ENCODE data around the gene NACC2. TPM values are rescaled to one million over a fixed set of nuclear protein-coding genes. Genes with fewer than 3 reads are reported as not detected.

The NACC2 gene
- total and polyA plus RNA-seq, 2 experiments from 2014 or later: 3.8 to 20.8 TPM

DNA sequence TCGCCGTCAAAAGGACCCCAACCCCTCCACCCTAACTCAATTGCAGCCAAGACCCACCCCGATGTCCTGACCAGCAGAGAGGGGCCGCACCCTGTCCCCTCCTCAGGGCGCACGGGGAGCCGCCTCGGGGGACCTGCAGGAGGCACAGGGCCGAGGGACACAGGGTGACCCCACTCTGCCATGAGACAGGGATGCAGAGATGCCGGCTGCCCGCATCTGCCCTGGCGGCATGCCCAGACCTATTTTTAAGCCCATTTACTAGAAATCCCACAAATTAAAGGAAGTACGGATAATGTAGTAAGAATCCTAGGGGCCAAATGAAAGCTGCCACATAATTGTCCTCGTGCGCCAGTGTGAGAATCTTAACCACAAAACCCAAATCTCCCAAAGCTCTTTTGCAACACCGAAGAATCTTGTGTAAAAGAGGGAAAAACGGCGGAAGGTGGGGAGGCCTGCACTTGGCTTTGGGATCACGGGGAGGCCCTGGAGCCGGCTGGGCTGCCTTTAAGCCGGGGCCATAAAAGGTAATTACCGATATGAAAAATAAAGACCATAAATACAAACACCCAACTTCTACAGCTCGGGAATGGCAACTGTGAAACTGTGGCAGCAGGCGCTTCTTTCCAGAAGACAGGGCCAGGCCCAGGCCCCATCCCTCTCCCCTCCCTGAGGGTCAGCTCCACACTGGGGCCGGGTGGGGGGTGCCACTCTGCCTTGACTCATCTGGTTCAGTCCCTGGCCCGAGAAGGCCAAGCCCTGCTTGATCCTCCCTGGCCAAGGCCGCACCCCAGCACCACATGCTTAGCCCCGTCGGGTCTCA lies 35.0 kb downstream of the NACC2 start (continued):
- no peak for TF ChIP-seq ZNF114 (CRISPR knock-in tag; IDR thresholded peaks at IDR 0.05)
- TF ChIP-seq CREB1 (CRISPR knock-in tag; IDR thresholded peaks at IDR 0.05; ENCODE audit: low read depth): no peak
- TF ChIP-seq STAT1 (IDR thresholded peaks at IDR 0.05; ENCODE audit: unreplicated experiment): no peak
- no peak for TF ChIP-seq JUNB (IDR thresholded peaks at IDR 0.05; ENCODE audit: unreplicated experiment)
- TF ChIP-seq, protein P1, sequence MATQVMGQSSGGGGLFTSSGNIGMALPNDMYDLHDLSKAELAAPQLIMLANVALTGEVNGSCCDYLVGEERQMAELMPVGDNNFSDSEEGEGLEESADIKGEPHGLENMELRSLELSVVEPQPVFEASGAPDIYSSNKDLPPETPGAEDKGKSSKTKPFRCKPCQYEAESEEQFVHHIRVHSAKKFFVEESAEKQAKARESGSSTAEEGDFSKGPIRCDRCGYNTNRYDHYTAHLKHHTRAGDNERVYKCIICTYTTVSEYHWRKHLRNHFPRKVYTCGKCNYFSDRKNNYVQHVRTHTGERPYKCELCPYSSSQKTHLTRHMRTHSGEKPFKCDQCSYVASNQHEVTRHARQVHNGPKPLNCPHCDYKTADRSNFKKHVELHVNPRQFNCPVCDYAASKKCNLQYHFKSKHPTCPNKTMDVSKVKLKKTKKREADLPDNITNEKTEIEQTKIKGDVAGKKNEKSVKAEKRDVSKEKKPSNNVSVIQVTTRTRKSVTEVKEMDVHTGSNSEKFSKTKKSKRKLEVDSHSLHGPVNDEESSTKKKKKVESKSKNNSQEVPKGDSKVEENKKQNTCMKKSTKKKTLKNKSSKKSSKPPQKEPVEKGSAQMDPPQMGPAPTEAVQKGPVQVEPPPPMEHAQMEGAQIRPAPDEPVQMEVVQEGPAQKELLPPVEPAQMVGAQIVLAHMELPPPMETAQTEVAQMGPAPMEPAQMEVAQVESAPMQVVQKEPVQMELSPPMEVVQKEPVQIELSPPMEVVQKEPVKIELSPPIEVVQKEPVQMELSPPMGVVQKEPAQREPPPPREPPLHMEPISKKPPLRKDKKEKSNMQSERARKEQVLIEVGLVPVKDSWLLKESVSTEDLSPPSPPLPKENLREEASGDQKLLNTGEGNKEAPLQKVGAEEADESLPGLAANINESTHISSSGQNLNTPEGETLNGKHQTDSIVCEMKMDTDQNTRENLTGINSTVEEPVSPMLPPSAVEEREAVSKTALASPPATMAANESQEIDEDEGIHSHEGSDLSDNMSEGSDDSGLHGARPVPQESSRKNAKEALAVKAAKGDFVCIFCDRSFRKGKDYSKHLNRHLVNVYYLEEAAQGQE (IDR thresholded peaks at IDR 0.05; ENCODE audit: unreplicated experiment): no peak
- no peak for TF ChIP-seq ZNF331 (CRISPR knock-in tag; IDR thresholded peaks at IDR 0.05; ENCODE audit: low read depth)
- no peak for TF ChIP-seq NANOG (IDR thresholded peaks at IDR 0.05; ENCODE audit: borderline replicate concordance)
- no peak for TF ChIP-seq EZH2 (IDR thresholded peaks at IDR 0.05; ENCODE audit: low read depth, unreplicated experiment)

DNA sequence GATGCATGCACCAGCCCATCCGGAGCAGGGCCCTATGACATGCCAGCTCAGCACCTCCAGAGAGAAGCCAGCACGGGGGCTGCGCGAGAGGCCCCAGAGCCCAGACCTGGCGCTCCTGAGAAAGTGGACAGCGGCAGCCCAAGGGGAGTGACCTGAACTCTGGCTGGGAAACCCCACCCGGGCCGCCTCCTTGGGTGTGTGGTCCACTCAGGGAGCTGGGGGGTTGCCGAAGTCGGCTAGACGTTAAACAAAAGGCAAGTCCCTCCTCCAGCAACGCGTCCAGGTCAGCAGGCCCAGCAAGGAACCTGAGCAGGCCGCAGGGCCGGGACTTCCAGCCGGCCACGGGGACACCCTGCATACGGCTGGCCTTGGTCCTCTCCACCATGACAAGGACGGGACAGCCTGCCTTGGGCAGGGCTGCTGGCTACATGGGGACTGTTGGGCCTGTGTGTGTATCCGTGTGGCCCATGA lies 35.7 kb downstream of the NACC2 start:
- H3K27ac Mint-ChIP-seq: no peak overlapping the region
- peaks cover 30% of the 10 kb centered on the region for H3K4me1 Mint-ChIP-seq
- Histone ChIP-seq H3K4me1 (ENCODE audit: insufficient read depth) (peaks cover 28% of the 10 kb centered on the region), H2AFZ (no peak overlapping the region), H3K9me2 (ENCODE audit: insufficient read depth) (no peaks in the 10 kb centered on the region), H3K4me2 (no peak overlapping the region), H3K36me3 (ENCODE audit: insufficient read depth) (no peaks in the 10 kb centered on the region), H4K20me1 (replicated peaks; ENCODE audit: insufficient read depth) (no peaks in the 10 kb centered on the region), H3K27ac (ENCODE audit: low read depth) (no peak overlapping the region), H3K79me2 (replicated peaks; ENCODE audit: insufficient read depth) (no peaks in the 10 kb centered on the region), H3F3A (replicated peaks; ENCODE audit: low read depth) (0 out of 2 replicates have a peak, but pooled peaks cover 6% of the 10 kb centered on the region), H3K27me3 (ENCODE audit: insufficient read depth) (no peaks in the 10 kb centered on the region), H3K4me3 (no peak overlapping the region)
- H3K27me3 Mint-ChIP-seq (ENCODE audit: insufficient read depth, low read depth, poor library complexity): peaks cover 9% of the 10 kb centered on the region
- TF ChIP-seq CREB1 (CRISPR knock-in tag; IDR thresholded peaks at IDR 0.05; ENCODE audit: low read depth) (no peak), ZNF114 (CRISPR knock-in tag; IDR thresholded peaks at IDR 0.05) (no peak), CTCF (conservative IDR thresholded peaks at IDR 0.05; ENCODE audit: low read depth in 2 of 2) (no peak), NANOG (IDR thresholded peaks at IDR 0.05; ENCODE audit: borderline replicate concordance) (no peak), STAT1 (IDR thresholded peaks at IDR 0.05; ENCODE audit: unreplicated experiment) (no peak), JUNB (IDR thresholded peaks at IDR 0.05; ENCODE audit: unreplicated experiment) (no peak)
- TF ChIP-seq, protein P1 (IDR thresholded peaks at IDR 0.05; ENCODE audit: unreplicated experiment): no peak
- TF ChIP-seq, protein P2, sequence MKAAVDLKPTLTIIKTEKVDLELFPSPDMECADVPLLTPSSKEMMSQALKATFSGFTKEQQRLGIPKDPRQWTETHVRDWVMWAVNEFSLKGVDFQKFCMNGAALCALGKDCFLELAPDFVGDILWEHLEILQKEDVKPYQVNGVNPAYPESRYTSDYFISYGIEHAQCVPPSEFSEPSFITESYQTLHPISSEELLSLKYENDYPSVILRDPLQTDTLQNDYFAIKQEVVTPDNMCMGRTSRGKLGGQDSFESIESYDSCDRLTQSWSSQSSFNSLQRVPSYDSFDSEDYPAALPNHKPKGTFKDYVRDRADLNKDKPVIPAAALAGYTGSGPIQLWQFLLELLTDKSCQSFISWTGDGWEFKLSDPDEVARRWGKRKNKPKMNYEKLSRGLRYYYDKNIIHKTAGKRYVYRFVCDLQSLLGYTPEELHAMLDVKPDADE (IDR thresholded peaks at IDR 0.05): no peak
- H3K9me3 Mint-ChIP-seq: no peaks in the 10 kb centered on the region
- no peak overlapping the region for H3K4me3 Mint-ChIP-seq
- DNase-seq (ENCODE audit: low spot score) (no peak), ATAC-seq (no peak)
- H3K36me3 Mint-ChIP-seq (ENCODE audit: low read depth): no peaks in the 10 kb centered on the region
